HG03558 (cell line): ENCODE results near the gene STK4.

Experiments
- ATAC-seq: cut with Tn5 transposase; IDR thresholded peaks from one replicate; pipeline ENCODE4 v1.9.1; 2021; ENCODE audit warnings: moderate number of reproducible peaks; ENCODE audit not compliant: unreplicated experiment; ENCODE audit errors: extremely low read depth

STK4 gene

GRCh38 chr20:45101333-45101850 lies 135.1 kb downstream of the STK4 start:
- ATAC-seq = no peak

GRCh38 chr20:45103072-45103471 lies 136.8 kb downstream of the STK4 start:
- no peak for ATAC-seq

DNA sequence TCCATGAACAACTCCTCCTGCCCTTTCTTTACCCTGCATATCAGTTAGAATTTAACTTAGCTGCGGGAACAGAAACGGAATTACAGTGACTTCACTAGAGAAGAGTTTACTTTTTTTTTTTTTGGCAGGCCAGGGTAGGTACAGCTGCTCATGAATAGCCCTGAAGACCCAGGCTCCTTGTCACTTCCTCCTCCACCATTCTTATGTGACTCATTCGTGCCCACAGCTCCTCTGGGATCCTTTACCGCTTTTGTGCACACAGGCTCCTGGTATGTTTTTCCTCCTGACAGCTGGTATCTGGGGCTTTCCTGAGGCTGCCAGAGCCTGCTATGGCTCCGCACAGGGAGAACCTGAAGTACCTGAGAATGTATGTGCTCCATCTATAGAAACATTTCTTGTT lies 138.5 kb downstream of the STK4 start:
- ATAC-seq = no peak

DNA sequence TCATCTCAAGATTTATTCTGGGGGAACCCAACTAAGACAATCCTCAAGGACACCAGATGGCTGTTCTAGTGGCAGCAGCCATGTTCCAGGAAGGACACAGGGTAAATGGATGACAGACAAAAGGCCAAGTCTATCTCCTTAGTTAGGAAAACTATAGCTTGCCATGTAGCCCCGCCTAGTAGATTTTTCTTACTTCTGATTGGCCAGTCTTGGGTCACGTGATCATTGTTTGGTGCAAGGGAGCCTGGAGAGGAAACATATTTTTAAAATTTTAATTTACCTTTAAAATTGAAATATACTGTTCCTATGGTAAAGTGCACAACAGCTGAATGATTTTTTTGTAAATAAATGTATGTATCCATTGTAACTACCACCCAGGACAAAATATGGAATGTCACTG lies 139.0 kb downstream of the STK4 start:
- no peak for ATAC-seq

GRCh38 chr20:45109634-45110033 lies 143.3 kb downstream of the STK4 start:
- no peak for ATAC-seq

DNA sequence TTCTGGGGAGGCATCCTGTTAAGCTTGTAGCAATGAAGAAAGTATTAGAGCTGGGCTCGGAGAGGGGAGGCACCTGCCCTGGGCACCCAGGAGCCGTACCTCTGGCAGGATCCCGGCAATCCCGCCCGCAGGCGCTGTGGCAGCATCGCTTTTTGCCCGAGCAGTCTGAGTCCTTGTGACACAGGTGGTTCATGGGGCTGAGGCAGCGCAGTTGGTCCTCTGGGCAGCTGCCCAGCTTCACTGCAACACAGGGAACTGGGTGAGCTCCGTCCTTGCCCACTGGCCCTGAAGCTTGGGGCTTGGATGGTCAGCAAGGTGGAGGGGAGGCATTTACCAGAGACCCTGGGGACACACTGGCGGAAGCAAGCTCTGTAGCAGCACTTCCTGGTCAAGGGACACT lies 144.0 kb downstream of the STK4 start:
- no peak for ATAC-seq

DNA sequence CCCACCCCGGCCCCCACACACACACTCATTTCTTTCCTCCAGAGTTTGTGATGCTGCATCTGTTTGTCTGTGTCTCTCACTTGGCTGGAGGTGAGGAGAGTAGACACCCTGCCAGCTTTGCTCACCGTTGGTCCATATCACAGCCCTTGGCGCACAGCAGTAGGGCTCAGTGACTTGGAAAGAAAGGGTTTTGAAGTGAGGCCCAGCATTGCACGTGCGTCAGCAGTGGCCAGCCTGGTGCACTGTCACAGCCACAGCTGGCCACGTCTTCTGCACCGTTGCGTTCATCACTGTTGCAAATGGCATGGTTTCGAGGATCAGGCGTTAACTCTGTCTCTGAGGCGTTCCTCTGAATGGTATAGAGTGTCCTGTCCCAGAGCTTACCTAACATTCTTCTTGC lies 145.0 kb downstream of the STK4 start:
- no peak for ATAC-seq

DNA sequence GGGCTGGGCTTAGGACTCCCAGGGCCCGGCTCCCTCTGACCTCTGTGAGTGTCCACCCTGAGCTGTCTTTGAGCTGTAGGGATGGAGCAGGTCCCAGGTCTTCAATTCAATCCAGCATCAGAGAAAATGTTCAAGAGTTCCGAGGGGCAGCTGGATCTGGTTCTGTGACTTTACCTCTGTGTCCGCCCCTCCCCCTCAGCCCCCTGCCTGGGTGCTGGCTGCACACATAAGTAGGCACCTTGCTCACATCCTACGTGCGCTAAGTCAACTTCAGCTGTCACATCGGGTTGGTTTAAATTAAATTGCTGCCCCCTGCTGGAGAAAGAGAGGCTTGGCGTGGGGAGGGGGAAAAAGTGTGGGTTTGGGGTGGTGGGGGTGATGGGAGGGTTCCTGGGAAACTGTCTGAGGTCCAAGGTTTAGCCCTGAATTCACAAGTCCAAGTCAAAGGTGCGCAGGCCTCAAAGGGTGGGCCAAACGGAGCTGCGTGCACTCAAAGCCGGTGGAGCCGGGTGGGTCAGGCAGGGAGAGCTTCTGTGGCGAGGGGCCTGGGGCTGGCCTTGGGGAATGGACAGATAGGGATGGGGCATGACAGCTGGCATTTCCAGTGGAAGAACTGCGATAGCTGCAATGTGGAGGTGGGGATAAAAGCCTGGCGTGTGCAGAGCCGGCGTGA lies 145.6 kb downstream of the STK4 start:
- no peak for ATAC-seq

- no peak for ATAC-seq
Measured at GRCh38 chr20:45112754-45113153, 146.4 kb downstream of the STK4 start.

GRCh38 chr20:45113865-45114264 lies 147.6 kb downstream of the STK4 start:
- no peak for ATAC-seq

DNA sequence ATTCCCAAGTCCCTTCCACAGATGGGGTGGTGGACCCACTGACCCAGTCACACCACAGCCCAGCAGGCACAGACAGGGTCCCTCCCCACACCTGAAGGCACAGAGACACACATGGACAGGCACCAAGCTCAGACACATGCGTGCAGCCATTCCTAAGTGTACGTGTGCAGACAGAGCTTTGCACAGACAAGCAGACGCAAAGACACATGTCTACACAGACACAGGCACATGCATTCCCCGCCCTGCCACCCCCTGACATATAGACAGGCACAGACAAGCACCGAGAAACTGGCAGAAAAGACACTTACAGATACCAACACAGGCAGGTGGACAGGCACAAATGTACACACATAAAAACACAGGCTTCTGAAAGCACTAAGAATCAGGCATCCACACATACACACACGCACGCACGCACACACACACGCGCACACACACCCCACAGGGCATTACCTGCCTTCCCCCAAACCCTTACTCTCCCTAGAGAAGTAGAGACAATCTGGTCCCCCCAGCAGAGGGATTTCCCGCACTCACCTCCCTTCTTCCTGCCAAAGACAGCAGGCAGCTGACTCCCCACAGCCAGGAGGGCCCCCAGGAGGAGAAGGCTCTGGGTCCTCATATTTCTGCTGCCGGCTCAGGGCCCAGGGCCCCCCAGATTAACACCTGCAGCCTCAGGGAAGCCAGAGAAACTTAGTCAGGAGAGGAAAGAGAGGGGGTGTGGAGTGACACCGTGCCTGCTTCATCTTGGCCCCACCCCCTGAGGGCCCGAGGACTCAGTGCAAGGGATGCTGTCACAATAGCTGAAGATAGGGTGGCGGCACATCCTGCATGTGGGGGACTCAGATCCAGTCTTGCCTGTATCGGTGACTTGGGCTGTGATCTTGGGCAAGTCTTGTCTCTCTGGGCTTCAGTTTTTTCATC lies 148.4 kb downstream of the STK4 start, which contains the start of gene WFDC5:
Gene WFDC5, minus strand, starts transcription at position 710 of the 921 bp plus-strand sequence. Its CDS starts 91 bp downstream, at position 619.
- ATAC-seq = no peak

DNA sequence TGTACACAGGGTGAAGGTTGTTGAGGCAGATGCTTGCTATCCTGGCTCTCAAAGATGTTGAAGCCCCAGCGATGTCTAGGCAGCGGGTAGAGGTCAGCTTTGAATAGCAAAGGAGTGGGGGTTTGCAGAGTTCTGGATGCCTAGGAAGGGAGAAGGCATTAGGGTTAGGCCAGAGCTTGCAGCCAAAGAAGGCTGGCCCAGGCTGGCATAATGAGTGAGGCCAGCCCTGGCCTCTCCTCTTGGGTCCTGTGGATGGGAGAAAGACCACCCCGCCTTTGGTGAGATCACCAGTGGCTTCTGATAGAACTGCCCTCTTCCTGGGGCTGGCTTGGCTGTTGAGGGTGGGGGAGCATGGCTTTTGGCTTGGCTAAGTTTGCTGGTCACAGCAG lies 149.1 kb downstream of the STK4 start:
- ATAC-seq = no peak

GRCh38 chr20:45115829-45116228 lies 149.5 kb downstream of the STK4 start:
- ATAC-seq = no peak

DNA sequence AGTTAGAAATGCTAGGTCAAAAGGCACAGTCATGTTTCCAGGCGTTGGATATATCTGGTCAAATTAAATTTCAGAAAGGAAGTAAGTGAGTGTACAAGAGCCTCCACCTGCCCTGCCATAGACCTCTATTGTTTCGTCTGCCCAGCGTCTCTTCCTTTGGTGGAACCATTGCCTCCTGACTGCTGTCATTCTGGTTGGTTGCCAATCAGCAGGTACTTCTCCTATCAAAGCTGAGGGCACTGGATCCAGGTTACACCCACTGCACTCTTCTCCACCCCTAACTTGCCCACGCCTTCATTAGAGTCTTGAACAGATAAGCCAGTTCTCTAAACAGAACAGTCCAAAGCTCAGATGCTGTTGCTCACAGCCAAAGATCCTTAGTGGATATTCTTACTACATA lies 151.3 kb downstream of the STK4 start:
- no peak for ATAC-seq

- ATAC-seq = no peak
Measured at GRCh38 chr20:45118028-45118427, 151.7 kb downstream of the STK4 start.

- ATAC-seq = no peak
Measured at GRCh38 chr20:45119556-45120266, 153.4 kb downstream of the STK4 start.

DNA sequence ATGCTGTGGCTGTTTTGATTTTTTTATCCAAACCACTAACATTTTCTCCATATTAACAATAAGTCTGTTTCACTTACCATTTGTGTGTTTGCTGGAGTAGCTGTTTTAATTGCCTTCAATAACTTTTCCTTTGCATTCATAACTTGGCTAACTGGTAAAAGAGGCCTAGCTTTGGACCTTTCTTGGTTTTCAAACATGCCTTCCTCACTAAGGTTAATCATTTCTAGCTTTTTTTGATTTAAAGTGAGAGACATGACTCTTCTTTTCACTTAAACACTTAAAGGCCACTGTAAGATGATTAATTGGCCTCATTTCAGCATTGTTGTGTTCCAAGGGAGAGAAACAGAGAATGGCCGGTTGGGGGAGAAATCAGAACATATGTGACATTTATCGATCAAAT lies 155.1 kb downstream of the STK4 start:
- no peak for ATAC-seq

- no peak for ATAC-seq
Measured at GRCh38 chr20:45124365-45124764, 158.1 kb downstream of the STK4 start, which contains the start of gene WFDC12. Gene WFDC12 (minus strand): TSS chr20:45124465. CDS start chr20:45124447, 18 bp downstream.

- no peak for ATAC-seq
Measured at GRCh38 chr20:45128099-45128498, 161.8 kb downstream of the STK4 start.
